ENCODE measurements around the gene ZNF552.
"Not testable (repeated sequence)": the region's sequence is repeated elsewhere in the genome, so short reads cannot be mapped to it uniquely, and the experiment has no call there.

ZNF552 gene

DNA sequence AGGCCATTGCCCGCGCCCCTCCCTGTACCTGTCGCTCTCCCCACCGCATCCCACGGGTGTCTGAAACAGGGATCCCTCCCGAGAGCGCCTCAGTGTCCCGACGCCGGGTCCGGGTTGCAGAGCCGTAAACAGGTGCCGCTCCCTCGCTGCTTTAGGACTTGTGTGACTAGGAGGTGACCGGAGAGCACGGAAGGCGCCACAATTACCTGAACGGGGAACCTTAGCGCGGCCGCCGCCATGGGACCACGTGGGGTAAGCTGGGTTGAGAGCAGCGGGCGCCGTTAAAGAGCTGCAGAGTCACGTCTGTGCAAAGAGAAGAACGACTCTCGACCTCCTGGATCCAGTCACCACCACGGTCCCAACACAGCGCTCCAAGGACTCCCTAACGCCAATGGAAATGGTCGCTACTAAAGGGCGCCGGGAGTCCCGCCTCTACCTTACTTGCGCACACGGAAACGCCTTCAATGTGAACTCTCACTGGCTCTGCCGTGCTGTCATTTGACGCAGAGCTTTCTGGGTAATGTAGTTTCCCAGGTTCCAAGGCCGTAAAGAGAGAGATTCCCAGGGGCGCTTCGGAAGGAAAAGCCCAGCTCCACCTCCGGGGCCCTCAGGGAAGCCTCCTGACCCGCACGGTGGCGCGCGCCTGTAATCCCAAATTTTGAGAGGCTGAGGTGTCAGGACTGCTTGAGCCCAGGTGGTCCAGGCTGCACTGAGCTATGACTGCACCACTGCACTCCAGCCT, at the start of gene ZNF552:
TSS of gene ZNF552 (minus strand) at position 409 of the 742 bp plus-strand sequence. CDS start at position 239, 170 bp downstream.
- DNase-seq = peak; percentile 29 to 89

DNA sequence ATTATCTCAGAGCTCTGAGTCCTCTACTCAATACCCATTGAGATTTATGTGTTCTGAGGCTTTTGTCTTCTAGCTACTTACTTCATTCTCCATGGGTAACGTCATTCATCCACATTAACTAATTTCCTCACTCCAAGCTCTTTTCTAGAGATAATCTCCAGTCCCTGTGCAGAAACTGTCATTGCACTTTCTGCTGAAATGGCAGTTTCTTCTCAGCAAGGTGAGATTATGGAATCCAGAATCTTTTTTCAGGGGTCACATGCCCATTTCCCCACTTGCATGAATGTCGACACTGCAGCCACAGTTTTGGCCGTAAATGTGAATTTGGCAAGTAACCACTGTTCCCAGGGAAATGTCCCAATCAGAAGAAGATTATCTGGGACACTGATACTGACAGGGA, 47.6 kb upstream of the ZNF552 start:
- DNase-seq = not testable (repeated sequence)

DNA sequence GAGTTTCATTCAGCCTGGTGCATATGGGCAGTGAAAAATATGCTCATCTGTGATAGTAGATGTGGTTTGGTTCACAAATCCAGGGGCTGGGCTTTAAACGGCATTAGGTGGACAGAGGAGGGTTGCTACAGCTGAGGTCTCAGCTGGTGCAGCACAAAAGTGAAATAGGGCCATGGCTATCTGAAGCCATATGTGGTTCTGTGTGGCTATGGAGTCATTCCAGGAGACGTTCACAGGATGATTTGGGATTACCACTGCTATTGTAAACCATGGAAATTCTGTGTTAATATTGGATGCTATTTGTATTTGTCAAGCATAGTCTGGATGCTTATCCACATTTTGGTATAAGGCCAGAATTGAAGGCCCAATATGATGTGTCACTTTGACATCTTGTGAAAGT, 39.4 kb upstream of the ZNF552 start:
- DNase-seq = not testable (repeated sequence)

DNA sequence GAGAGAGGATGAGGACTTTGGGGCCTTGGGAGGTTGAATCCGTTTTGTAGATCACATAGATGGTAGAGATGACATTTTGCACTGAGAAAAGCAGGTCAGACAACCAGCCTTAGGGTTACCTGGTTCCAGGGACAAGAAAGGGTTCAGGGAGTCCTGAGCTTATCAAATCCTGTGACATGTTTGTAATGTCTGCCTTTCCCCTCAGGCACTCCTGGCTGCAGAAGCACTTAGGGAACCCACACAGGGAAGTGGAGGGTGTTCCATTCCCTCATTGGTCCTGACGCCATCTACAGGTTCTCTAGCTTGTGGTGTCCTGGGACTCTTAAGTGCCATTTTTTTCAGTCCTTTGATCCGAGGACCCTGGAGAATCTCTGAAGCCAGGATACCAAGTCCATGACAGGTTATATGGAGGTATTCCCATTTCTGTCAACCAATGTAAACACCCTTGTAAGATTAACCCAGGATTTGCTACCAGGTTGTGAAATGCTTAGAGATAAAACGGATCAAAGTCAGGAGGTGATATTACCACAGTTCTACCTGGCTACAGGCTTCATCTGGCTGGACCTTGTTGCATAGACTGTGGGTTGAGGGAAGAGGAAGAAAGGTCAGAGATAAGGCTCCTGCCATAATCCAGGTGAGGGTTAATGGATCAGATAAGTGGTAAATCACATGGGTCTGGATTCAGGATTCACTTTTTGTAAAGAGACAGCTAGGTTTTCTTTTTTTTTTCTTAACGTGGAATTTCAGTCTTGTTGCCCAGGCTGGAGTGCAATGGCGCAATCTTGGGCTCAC, 37.3 kb upstream of the ZNF552 start:
- DNase-seq = not testable (repeated sequence)

DNA sequence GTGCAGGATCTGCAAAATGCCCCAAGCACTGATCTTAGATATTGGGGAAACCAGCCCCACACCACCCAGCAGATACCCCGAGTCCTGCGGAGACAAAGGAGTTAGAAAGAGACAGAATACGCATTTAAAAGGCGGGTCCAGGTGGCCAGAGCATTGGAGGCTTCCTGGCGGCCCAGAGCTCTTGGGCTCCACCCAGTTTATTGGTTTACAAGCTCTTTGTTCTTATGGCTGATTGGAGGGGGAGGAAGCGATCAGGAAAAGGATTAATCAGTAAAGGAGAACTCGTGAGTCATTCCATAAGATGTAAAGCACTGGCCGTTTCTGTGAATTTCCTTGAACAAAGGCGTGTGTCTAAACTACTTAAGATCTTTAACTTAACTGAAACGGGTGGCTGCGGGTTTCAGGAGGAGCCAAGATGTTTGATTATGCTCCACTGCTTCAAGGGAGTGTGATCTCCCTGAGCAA, 35.9 kb upstream of the ZNF552 start:
- DNase-seq = no peak

DNA sequence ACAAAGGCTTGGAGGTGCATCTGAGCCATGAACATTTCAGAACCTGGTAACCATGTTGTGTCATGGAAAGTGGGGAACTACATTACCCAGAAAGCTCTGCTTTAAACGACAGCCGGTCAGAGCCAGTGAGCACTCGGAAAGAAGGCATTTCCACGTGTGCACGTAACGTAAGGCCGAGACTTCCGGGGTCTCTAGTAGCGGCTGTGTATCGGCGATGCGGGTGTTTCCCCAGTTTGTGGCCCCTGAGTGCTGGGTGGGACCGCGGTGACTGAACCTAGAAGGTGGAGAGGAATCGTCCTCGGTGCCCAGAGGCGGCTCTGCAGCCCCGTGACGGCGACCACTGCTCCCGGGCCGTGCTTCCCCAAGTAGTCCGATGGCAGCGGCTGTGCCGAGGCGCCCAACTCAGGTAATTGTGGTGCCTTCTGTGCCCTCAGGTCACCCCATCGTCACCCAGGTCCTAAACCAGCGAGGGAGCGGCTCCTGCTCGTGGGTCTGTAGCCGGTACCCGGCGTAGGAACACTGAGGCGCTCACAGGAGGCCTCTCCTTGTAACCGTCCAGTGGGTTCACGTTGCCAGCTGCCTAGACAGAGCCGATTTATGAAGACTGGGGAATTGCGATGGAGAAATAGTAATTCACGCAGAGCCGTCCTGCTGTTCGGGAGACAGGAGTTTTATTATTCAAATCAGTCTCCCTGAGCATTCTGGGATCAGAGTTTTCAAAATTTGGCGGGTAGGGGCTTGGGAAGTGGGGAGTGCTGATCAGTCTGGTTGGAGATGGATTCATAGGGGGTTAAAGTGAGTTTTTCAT, 35.2 kb upstream of the ZNF552 start, which contains the start of gene ZNF587:
TSS of gene ZNF587 (plus strand) at position 194 of the 808 bp plus-strand sequence. CDS start at position 374, 180 bp downstream.
- peak; percentile 33 to 62 for DNase-seq

DNA sequence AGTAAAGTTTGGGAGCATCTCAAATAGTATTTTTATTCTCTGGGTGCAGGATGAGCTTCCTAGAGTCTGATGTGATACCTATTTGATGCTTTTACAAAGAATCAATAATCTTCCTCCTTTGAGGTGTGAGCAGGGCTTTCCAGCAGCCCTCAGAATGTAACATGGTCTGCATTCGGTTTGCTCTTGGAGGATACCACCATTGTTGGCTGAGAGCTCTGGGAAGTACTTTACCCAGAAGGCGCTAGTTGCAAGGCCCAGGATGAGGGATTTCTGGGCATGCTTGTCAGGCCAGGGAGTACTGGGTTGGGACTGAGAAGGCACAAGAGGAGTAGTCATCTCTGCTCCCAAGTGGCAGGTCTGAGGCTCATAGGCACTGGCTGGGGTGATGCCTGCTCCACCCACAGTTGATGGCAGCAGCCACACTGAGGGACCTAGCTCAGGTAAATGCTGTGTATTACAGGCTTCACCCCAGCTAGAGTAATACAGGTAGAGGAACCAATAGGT, 34.5 kb upstream of the ZNF552 start:
- not testable (repeated sequence) for DNase-seq

DNA sequence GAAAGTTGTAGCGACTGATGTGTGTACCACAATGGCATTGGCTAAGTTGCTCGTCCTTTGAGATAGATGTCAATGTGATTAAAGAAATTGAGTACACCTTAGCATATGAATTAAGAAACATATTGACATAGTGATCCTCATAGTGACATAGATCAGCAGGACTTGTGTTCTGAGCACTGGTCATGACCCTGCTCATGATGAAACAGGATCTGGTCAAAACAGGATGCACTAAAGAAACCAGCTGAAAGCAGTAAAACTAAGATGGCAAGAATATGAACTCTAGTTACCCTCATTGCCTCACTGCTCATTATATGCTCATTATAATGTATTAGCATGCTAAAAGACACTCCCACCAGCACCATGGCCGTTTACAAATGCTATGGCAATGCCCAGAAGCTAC, 32.5 kb upstream of the ZNF552 start:
- not testable (repeated sequence) for DNase-seq

DNA sequence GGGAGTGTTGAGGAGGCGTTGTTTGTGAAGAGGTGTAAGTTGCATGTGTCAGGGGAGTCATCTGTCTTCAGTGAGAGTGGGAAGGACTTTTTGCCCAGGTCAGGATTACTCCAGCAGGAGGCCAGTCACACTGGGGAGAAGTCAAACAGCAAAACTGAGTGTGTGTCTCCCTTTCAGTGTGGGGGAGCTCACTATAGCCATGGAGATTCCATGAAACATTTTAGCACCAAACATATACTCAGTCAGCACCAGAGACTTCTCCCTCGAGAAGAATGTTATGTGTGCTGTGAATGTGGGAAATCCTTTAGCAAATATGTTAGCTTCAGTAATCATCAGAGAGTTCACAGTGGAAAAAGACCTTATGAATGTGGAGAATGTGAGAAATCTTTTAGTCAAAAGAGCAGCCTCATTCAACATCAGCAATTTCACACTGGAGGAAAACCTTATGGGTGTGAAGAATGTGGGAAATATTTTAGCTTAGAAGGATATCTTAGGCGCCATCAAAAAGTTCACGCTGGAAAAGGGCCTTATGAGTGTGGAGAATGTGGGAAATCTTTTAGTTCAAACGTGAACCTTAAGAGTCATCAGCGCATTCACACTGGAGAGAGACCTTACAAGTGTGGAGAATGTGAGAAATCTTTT, 26.5 kb upstream of the ZNF552 start:
- no peak for DNase-seq

DNA sequence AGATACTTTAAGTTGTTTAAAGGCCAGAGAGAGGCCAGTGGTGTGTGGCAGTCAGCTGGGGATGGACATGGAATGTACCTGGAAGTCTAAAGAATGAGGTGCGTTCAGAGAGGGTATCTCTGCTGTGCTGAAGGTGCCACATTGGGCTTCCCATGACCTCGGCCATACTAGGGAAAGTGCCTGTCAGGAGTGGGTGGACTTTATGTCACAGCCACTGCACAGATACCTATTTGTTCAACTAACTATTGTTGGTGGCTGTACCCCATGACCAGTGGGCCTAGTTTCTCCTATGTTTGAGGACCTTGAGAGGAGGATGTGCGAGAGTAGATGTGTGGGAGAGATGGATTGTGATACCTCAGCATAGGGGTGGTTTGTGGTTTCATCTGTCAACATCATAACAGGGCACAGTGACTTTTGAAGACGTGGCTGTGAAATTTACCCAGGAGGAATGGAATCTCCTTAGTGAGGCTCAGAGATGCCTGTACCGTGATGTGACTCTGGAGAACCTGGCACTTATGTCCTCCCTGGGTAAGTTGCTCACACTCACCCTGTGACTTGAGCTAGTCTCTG, 24.0 kb upstream of the ZNF552 start:
- not testable (repeated sequence) for DNase-seq

DNA sequence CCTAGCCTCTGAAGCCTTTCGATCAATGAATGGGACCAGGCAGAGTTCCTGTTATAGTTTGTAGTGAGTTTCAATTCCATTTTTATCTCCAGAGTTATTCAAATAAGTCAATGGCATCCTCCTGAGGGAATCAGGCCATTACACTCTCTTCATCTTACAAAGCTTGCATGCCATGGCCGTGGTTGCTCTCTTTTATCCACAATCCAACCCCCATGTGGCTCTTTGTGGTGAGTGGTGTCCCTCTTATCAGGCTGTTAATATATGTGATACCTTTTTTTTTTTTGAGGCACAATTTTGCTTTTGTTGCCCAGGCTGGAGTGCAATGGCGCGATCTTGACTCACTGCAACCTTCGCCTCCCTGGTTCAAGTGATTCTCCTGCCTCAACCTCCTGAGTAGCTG, 22.3 kb upstream of the ZNF552 start:
- not testable (repeated sequence) for DNase-seq

DNA sequence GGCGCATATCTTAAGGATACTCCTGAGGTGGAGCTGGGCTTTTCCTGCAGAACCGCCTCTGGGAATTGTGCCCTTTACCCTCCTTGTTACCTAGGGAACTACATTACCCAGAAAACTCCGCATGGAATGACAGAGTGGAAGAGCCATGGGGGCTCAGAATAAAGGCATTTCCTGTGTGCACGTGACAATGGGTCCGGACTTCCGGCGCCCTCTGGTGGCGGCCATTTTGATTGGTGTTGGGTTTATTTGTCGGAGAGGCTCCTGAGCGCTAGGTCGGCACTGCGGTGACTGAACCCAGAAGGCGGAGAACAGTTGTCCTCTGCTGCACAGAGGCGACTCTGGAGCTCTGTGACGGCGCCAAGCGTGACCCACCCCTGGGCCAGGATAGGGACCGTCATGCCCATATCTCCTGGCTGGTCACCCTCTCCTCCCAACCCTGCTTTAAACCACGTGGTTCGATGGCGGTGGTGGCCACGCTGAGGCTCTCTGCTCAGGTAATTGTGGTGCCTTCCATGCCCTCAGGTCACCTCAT, 15.4 kb upstream of the ZNF552 start, which contains the start of gene ZNF587B:
TSS of gene ZNF587B (plus strand) at position 229 of the 532 bp plus-strand sequence. CDS start at position 459, 230 bp downstream.
- DNase-seq = peak in 1 of 2 donors; percentile 3

DNA sequence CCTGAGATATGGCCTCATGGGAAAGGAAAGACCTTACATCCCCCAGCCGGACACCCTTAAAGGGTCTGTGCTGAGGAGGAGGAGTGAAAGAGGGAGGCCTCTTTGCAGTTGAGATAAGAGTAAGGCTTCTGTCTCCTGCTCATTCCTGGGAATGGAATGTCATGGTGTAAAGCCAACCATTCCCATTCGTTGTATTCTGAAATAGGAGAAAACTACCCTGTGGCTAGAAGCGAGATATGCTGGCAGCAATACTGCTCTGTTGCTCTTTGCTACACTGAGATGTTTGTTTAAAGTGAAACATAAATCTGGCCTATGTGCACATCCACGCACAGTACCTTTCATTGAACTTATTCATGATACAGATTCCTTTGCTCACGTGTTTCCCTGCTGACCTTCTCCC, 14.6 kb upstream of the ZNF552 start:
- DNase-seq = no peak

DNA sequence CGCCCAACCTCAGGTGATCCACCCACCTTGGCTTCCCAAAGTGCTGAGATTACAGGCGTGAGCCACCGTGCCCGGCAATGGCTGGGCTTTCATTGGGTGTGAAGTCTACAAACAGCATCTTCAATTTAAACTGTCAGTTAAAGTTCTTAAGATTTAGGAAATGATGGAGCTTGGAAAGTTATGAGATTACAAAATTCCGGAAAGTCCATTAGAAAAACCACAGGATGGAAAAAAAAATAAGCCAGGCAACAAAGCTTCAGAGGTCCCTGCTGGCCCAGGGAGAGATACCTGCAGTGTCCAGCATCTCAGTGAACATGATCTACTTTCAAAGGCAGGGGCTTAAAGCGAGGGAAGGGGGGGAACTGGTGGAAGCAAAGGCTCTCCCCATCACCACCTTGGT, 10.8 kb upstream of the ZNF552 start:
- DNase-seq = no peak

DNA sequence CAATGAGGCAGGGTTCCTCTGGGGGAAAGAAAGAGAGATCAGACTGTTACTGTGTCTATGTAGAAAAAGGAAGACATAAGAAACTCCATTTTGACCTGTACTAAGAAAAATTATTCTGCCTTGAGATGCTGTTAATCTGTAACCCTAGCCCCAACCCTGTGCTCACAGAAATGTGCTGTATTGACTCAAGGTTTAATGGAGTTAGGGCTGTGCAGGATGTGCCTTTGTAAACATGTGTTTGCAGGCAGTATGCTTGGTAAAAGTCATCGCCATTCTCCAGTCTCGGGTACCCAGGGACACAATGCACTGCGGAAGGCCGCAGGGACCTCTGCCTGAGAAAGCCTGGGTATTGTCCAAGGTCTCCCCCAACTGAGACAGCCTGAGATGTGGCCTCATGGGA, 8.9 kb upstream of the ZNF552 start:
- DNase-seq = not testable (repeated sequence)

DNA sequence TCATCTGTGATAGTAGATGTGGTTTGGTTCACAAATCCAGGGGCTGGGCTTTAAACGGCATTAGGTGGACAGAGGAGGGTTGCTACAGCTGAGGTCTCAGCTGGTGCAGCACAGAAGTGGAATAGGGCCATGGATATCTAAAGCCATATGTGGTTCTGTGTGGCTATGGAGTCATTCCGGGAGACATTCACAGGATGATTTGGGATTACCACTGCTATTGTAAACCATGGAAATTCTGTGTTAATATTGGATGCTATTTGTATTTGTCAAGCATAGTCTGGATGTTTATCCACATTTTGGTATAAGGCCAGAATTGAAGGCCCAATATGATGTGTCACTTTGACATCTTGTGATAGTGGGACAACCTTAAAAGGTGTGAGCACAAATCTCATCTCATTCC, 8.4 kb upstream of the ZNF552 start:
- DNase-seq = not testable (repeated sequence)

DNA sequence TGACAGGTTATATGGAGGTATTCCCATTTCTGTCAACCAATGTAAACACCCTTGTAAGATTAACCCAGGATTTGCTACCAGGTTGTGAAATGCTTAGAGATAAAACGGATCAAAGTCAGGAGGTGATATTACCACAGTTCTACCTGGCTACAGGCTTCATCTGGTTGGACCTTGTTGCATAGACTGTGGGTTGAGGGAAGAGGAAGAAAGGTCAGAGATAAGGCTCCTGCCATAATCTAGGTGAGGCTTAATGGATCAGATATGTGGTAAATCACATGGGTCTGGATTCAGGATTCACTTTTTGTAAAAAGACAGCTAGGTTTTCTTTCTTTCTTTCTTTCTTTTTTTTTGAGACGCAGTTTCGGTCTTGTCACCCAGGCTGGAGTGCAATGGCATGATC, 6.8 kb upstream of the ZNF552 start:
- not testable (repeated sequence) for DNase-seq

DNA sequence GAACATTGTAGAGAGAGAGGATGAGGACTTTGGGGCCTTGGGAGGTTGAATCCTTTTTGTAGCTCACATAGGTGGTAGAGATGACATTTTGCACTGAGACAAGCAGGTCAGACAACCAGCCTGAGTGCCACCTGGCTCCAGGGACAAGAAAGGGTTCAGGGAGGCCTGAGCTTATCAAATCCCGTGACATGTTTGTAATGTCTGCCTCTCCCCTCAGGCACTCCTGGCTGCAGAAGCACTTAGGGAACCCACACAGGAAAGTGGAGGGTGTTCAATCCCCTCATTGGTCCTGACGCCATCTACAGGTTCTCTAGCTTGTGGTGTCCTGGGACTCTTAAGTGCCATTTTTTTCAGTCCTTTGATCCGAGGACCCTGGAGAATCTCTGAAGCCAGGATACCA, 6.4 kb upstream of the ZNF552 start:
- DNase-seq = not testable (repeated sequence)

DNA sequence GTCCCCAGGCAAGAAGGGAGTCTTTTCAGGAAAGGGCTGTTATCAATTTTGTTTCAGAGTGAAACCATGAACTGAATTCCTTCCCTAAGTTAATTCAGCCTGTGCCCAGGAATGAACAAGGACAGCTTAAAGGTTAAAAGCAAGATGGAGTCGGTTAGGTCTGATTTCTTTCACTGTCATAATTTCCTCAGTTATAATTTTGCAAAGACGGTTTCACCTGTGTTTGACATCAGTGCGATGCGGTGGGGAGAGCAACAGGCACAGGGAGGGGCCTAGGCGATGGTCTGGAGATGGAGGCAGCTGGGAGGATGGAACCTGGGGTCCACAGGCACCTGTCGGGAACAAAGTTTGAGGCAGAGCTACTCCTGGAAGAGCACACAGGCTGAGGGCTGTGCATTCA, 5.9 kb upstream of the ZNF552 start:
- no peak for DNase-seq

DNA sequence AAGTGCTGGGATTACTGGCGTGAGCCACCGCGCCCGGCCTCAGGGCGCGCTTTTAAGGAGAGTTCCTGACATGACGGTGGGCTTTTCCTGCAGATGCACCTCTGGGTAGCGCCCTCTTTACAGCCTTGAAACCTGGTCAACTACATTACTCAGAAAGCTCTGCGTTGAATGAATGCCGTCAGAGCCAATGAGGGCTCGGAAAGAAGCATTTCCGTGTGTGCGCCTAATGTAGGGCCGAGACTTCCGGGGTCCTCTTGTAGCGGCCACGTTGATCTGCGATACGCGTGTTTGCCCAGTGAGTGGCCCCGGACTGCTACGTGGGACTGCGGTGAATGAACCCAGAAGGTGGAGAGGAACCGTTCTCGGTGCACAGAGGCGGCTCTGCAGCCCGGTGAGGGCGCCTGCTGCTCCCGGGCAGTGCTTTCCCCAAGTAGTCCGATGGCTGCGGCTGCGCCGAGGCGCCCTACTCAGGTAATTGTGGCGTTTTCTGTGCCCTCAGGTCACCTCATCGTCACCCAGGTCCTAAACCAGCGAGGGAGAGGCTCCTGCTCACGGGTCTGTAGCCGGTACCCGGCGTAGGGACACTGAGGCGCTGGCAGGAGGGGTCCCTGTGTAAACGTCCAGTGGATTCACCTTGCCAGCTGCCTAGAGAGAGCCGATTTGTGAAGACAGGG, 4.9 kb upstream of the ZNF552 start:
- DNase-seq = peak; percentile 41 to 67

DNA sequence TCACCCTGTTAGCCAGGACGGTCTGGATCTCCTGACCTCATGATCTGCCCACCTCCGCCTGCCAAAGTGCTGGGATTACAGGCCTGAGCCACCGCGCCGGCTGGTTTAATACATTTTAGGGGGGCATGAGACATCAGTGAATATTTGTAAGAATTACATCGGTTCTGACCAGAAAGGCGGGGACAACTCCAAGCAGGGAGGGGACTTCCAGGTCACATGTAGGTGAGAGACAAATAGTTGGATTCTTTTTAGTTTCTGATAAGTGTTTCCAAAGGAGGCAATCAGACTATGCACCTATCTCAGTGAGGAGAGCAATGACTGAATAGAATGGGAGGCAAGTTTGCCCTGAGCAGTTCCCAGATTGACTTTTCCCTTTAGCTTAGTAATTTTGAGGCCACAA, 3.7 kb upstream of the ZNF552 start:
- no peak for DNase-seq
